Activated CD4-positive, alpha-beta T cell treated with anti-CD3 and anti-CD28 coated beads, Interleukin-2, amount 50 U/mL, for 48 hours (primary cell): ENCODE results near the gene TANK.
"Not testable (repeated sequence)": the region's sequence is repeated elsewhere in the genome, so short reads cannot be mapped to it uniquely, and the experiment has no call there.

ENCODE experiments used
- DNase-seq, 2 experiments: peaks; one replicate each; pipeline ENCODE4 v3.0.0-alpha.2; 2020

The TANK gene

DNA sequence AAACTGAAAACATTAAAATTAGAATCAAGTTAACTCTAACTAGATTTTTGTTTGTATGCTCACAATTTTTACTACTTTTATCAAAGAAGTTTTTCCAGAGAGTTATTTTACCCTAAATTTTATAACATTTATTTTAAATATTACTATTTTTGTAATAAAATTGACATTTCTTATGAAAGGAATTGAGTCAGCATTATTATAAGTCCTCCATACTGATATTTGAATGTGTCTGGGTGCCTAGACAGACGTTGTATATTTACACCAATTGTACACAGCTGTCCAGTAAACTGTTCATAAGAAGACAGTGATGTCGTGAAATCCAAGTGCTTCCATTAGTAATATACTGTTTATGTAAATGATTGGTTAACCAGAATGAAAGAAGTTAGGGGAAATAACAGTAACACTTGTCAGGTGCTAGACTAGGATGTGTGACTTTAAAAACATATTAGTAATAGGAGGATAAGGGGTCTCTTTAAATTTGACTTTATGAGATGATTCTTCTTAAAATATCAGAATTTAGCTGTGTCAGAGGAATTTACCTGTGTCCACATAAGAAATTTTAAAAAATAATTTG, 73.7 kb downstream of the TANK start:
- no peak for DNase-seq

DNA sequence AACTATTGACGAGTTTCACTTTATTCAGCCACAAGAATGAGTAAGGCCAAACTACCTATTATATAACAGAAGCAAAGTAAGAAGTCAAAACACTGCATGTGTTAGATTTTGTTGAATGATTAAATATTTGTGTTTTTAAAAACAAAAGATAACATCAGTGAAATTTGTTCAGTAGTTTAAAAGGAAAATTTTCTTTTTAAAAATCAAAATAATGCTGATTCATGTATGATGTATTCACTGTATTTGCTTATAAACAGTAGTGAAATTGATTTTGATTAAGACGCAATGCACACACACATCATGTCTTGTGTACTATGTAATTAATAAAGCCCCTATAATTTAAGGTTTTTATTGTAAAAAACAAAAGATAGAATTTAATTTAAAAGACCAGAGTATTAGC, 74.4 kb downstream of the TANK start:
- no peak for DNase-seq

DNA sequence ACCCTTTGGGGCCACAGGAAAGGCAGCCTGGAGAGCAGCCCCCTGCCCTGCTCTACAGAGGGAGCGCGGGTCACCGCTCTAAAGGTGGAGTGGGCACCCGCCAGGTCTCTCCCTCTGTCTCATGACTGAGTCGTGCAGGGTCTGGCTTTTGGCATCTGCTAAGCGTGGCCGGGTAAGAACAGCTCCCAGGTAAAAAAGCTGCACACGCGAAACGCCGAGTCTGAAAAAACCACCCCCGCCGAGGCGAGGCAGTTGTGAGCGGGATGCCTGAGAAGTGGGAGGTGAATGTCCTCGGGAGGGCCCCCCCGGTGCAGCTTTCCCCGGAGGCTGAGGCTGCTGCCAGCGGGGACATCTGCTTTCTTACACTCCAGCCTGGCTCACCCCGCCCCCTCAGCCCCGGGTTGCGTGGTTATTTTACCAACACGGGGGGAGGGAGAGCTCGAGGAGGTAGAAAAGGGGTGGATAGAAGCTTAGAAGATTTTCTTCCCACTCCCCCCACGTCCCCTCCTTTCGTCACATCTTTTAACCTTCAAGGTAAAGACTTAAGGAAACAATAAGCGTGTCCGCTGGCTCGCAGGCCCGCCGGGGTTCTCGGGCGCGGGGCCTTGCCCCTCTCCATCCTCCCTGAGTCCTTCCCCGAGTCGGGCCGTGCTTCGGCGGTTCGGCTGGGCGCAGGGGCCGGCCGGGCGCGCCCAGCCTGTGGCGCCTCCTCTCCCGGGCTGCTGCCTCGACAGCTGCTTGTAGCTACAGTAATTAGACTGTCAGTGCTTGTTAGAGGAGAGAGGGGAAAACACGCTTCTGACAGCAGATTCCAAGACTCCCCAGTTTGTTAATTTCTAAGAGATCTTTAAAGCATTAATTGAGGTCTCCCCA, 77.4 kb downstream of the TANK start:
- DNase-seq, result peak; percentile 52 to 62

DNA sequence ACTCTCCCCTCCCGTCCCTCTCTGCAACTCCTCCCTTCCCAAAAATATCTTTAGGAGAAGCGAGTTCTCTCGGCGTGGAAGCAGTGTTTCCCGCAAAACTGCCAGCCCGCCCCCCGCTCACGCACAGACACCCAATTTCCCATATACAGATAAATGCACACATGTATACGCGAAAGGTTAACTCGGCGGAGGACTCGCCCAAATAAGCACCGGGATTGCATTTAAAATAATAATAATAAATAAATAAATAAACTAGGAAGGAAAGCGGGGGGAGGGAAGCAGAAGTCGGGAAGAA, 78.0 kb downstream of the TANK start:
- DNase-seq, result no peak

DNA sequence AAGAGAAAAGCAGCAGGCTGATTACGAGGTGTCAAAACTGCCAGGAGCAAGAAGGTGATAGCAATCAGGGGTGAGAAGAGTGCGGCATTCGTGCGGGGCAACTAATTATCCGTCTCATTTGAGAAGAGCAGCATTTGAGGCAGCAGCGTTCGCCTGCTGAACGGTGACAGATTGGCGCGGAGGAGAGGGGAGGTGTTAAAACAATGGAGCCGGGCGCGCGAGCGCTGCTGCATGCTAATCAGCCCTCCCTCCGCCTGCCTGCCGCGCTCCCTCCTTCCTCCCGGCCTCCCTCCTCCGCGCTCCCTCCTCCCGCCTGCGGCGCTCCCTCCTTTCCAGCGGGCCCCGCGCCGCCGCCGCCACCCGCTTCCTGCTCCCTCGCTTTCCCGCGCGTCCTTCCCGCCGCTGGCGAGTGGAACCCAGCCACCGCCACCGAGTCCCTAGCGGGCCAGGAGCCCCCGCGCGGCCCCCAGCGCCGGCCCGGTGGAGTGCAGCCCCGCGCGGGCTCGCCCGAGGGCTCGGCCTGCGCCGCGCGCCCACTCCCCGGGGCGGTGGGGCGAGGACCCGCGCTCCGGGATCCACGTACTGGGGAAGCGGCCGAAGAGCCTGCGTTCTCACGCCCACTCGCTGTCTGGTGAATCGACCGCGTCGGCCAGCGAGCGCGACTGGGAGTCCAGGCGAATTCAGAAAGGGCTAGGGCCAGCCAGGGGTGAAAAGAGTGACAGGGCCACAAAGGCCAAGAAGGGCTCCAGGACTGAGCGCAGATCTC, 78.5 kb downstream of the TANK start:
- DNase-seq, result peak; percentile 57 to 68

DNA sequence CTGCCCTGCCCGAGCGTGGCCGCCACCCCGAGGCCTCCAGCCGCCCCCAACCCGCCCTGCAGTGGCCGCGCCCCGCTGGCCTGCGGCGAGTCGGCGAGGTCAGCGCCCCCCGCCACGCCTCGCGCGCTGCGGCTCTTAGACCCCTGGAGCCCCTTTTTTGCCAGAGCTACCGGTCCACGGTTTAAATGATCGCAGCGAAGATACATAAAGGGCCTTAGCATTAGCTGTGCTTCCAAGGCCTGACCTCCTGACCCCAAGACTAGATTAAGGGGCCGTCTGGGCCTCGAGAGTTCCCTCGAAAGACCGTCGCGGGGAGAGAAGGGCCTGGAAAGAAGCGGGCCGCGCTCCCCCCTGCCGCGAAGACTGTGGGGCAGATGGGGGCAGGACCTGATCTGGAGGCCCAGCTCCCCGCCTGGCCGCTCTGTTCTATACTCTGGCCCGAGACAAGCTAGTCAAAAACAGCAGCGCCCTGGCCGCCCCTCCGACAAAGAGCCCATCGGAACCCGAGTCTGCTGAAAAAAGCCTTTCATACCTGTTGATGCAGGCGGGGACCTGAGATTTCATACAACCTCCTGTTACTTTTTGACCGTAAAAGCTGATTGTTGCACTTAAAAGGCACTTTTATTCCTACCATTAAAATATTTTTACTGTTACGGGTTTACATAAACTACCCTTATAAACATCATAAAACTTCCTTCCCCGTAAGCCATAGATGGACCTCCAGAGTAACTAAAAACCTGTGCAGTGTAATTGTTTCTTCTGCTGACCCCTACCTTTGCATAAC, 79.3 kb downstream of the TANK start:
- DNase-seq, result no peak

DNA sequence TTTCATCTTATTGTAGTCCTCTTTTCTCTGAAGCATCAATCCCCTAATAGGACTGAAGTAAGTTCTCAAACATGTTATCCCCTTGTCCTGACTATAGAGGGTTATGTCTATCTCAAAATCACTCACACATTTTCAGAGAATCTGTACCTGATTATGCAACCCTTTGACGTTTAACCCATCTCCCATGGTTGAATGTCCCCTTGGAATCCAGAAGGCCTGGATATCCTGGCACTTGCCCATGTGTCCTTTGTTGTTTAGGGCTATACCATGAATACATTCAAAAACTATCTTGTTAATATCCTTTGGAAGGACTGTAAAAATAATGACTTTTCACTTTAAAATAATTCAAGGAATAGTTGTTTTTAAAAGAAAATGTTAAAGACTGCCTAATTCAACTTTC, 81.7 kb downstream of the TANK start:
- no peak for DNase-seq

DNA sequence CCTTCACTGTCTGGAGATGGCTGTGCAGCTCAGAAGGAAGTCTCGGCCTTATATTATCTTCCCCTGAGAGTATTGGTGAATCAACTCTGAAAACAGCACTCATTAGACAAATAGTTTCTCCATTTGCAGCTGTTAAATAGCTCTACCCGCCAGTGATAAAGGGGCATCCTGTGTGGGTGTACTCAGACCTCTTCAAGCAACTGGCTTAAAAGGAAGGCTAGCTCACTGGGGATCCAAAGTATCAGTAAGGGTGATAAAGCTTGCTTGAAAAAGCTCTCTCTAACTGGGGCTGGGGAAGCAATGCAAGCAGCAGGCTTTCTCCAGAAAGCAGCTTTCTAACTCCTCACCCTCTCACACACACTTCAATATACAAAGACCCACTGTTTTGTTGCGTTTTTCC, 83.1 kb downstream of the TANK start:
- no peak for DNase-seq

DNA sequence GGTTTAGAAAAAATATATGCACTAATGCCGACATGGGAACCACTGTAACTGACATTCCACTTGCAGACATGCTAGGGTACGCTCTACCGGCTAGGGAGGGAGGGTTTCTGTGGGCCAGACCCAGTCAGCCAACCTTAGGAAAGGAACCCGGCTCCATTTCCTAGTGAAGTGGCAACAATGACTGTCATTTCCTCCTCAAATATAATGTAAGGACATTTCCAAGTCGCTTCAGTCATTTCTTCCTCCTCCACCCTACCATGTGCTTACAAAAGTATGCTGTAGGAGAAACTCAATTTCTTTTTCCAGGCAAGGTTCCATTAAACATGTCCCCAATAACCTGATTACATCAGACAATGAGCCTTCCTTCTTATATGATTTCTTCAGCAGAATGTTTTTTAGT, 83.7 kb downstream of the TANK start:
- DNase-seq, result peak in 1 of 2 experiments; percentile 29

DNA sequence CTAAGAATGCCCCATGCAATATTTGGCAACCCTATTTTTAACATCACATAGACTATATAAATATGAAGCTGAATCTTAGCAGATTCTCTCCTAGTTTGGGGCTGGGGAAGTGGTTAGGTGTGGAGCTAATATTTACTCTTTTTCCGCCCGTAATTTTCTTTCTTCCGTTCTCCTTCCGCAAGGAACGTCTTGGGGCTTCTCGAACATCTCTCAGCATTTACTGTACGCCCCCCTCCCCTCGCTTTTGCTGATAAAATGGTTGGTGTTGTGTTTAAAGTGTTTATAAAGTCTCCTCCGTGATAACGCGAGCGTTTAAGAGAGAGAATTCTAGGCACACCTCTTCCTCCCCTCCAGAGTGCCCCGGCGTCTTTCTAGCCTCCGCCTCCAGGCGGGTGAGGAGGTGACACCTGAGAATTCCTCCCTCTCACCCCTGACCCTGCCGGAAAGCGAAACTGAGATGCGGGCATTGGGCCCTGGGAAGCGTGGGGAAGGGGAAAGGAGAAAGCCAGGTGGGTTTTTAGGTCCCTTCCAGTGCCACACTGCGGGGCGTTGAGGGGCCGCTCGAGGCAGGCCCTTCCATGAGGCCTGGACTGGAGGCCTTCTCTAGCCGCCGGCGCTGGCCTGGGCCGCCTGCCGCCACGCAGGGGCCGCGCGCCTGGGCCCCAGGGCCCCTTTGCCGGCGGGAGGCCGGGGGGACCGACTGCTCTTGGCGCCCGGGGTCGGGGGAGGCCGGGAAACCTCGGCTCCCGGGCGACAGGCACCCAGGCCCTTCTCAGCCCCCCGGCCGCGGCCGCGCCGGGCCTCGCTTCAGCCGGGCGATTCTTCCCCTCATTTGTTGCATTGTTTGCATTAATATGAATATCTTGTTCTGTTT, 84.4 kb downstream of the TANK start:
- DNase-seq, result peak; percentile 64 to 70

DNA sequence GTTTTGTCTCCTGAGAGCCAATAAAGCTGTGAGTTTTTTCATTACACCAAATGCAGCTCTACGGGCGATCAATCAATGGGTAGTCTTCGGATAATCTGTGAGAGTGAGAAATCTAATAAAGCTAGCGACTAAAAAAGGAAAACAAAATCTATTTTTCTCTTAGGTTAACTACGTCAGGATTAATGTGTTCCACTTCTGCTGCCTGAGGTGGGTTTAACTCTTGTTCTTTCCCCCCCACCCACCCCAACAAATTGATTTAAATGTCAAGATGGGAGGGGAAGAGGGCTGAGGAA, 85.0 kb downstream of the TANK start:
- DNase-seq, result no peak

DNA sequence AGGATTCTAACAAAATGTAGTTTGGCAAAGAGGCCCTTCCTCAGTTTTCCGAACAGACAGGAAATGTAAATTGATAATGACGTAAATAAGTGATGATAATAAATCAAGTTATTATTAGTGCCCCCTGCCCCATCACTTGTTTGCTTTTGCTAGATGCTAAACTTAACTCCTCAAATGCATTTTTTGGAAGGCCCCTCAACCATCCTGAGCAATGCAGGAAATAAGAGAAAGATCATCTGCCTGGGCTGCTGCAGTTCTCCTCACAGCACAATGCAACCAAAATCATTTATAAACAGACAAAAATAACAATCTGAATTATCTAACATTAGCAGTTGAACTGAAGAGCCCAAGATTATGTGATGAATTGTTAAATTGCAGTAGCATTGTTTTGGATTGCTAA, 85.4 kb downstream of the TANK start:
- no peak for DNase-seq

DNA sequence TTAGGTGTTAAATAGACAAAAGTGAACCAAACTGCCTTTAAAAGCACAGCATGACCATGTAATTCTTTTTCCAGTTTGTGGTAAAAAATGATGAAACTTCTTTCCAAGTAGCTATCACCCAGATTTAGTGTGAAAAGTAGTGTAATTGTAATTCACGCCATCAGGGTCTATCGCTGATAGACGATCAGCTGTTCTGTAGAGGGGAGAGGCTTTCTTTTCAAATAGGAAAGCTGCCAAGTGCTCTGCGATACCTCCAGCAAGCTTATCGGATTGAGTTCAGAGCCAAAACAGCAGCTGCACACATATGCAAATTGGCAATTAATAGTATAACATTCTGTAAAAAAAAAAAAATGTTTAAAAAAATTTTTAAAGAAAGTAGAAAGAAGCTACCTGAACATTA, 86.1 kb downstream of the TANK start:
- DNase-seq, result no peak

DNA sequence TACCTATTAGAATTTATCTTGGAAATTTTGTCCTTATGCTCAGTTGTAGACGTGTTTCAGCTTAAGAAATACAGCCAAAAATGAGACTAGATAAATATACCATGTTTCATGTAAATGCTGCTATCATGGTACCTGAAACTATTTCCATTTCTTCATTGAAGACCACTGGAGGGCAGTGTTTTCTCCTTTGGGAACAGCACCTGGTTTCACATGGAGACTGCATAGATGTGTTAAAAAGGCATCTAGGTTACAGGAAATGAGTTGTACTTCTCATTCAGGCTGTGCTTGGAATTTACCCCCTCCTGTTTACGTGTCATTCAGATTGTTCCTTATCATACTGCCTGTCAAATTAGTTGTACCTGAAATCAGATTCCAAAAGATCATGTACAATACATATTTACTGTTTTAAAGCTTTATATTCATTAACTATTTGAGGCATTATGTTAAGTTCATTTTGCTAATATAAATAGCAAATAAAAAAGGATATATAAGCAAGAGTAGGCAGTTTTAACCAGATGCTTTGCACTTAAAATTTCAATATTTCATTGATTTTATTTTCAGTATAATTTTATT, 90.7 kb downstream of the TANK start:
- DNase-seq, result no peak

DNA sequence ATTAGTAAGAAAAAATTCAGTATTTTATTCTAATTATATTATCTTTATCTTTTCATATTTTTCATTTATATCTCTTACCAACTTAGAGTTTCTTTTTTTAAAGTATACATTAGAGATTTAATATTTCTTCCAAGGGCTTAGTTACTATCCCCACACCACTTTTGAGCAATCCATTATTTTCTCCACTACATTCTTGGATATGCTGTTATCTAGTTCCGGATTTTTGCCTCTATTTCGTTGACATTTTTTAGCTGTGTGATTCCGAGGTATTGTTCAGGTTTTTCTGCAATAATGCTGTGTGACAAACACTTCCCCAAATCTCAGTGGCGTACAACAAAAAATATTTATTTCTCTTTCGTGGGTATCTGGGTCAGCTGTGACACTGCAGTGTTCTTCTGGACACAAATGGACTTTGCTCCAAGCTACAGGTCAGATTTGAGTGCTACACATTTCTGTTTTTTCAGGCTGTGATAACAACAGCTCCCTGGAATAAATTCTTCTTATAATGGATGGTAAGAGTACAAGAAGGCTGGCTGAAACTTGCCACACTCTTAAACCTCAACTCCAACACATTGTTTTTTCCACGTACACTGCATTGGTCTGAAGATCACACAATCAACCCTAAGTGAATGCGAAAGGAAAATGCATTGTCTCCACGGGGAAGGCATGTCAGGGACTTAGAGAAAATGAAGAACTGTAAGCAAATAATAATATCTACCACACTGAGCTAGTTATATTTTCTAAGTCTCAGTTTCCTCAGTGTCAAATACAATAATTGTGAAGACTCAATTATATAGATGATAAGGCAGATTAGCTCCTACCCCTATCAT, 97.1 kb downstream of the TANK start:
- DNase-seq, result no peak

DNA sequence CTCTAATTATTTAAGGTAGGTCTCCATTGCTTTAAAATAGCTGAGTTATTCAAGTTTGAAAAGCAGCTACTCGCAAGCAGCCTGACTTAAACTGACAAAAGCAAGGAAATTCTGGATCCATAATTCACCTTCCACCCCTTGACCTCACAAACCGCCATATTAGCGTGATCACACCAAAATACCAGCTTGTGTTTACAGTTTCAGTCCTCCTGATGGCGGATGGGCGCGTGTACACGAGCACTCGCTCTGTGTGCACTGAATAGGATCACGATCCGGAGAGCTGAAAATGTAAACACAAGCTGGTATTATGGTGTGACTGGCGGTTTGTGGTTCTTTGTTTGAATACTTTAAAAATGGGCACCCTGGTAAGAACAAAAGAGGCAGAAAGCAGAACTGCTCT, 105.6 kb downstream of the TANK start:
- no peak for DNase-seq

DNA sequence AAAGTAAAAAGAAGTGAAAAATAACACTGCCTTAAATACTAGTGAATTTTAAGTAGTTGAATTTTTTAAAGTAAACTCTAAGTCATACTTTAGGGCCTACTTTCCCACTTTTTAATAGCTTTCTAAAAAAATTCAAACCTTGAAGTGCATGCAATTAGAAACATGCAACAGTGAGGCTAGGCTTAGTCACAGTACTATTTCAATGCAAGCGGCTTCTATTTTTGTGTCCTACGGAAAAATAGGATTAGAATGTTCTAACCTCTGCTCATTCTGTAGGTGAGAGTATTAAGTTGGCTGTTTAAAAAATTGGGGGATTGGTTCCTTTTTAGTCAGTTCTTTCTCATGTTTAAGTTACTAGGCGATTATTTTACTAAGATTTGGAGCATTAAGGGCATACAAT, 108.9 kb downstream of the TANK start:
- DNase-seq, result no peak

DNA sequence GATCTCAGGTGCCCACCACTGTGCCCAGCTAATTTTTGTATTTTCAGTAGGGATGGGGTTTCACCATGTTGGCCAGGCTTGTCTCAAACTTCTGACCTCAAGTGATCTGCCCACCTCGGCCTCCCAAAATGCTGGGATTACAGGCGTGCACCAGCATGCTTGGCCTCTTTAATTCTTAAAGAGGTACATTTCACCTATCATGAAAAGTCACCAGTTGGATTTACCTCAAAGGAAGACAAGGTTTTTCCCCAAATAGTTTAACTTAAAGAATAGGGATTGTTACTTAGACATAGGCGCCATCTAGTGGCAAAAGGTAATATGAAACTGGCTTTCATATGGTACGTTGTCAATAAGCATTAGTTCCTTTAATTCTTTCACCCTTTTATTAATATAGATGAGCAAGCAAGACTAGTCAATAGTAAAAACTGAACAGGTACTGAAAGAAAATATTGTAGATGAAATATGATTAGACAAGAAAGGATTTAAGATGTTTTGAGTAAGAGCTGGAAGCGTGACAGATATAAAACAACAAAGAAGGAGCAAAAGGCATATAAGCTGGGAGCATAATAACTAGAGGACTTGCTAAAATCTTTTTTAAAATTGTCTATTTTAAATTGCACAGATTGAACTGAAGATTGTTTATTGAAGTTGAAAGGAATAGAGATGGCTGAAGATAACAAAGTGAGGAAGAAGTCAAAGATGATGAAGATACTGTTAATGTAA, 113.0 kb downstream of the TANK start:
- DNase-seq, result no peak

DNA sequence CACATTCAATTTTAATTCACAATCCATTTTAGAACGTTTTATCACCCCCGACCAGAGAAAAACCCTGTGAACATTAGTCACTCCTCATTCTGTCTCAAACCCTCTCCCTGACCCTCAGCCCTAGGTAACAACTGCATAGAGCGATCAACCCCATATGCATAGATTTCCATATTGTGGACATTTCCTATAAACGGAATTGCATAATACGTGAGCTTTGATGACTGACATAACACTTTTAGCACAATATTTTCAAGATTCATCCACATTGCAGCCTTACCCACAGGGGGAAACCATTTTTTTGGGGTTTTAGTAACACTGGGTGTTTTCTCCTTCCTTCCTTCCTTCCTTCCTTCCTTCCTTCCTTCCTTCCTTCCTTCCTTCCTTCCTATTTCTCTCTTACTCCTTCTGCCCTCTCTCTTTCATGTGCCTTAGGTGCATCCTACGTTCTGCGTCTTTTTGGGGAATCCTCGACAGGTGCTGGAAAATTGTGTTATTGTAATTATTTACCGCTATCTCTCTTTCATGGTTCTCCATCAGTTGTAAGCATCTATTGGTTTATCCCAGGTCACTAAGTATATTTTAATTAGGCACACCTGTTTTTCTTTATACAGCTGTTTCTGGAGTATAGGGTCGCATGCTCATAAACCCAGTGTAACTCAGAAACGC, 118.5 kb downstream of the TANK start:
- not testable (repeated sequence) for DNase-seq

DNA sequence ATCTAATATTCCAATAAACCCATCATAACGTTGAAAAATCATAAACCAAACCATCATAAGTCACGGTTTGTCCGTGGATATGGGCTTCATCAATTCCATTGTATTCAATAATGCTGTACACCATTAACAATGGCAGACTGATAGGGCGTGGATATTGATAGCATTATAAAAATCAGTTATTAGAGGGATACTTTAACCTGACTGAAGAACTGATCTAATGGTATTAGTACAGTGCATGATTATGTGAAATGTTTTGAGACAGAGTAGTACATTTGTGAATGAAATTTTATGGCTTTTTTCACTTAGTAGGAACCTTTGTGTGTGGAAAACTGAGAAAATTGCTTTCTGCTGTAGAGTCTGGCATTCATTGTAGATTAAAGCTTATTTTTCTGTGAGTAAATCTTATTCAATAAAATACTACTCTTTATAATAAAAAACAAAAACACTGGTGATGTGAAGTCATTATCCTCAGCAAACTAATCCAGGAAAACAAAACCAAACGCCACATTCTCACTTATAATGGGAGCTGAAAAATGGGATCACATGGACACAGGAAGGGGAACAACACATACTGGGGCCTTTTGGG, 119.1 kb downstream of the TANK start:
- not testable (repeated sequence) for DNase-seq
